GM12875 (cell line): ENCODE data around the gene TTC24.
A peak's percentile ranks its signal among the peaks of the same experiment; 100 is the strongest.
"Not testable (repeated sequence)": the region's sequence is repeated elsewhere in the genome, so short reads cannot be mapped to it uniquely, and the experiment has no call there.

Experiments
- H3K4me3 ChIP-seq: one replicate; pipeline ENCODE4 v1.5.1; 2011; ENCODE audit warnings: low read depth, low read length, control low read depth
- CTCF ChIP-seq: IDR thresholded peaks from 2 replicates; pipeline ENCODE4 v1.5.1; 2011; ENCODE audit warnings: low read depth, mild to moderate bottlenecking, control low read depth, inconsistent platforms, low read length, moderate library complexity, borderline replicate concordance; ENCODE audit not compliant: insufficient read depth

TTC24 gene

GRCh38 chr1:156586892-156587477, 7.5 kb downstream of the TTC24 start:
- no peak overlapping the region for H3K4me3 ChIP-seq
- no peak for TF ChIP-seq CTCF

GRCh38 chr1:156587927-156588326, 8.4 kb downstream of the TTC24 start:
- H3K4me3 ChIP-seq = not testable (repeated sequence)

- no peak for TF ChIP-seq CTCF
- H3K4me3 ChIP-seq = no peak overlapping the region
Observed at GRCh38 chr1:156589546-156589945, 10.0 kb downstream of the TTC24 start.

GRCh38 chr1:156590326-156591180, 11.0 kb downstream of the TTC24 start:
- TF ChIP-seq CTCF = no peak
- no peak overlapping the region for H3K4me3 ChIP-seq

- TF ChIP-seq CTCF = no peak
- H3K4me3 ChIP-seq = peak overlapping the region; percentile 62
Observed at GRCh38 chr1:156591181-156591431, 11.6 kb downstream of the TTC24 start.

GRCh38 chr1:156591432-156592157, 12.1 kb downstream of the TTC24 start, which contains the start of gene NAXE:
NAXE (plus strand) TSS chr1:156591776; CDS start chr1:156591805, 29 bp downstream.
- H3K4me3 ChIP-seq = peak within 1 kb of the TSS; percentile 62
- no peak for TF ChIP-seq CTCF

GRCh38 chr1:156592158-156592909, 12.8 kb downstream of the TTC24 start:
- no peak for TF ChIP-seq CTCF

More at GRCh38 chr1:156592158-156592909, 12.8 kb downstream of the TTC24 start:
- peak overlapping the region; percentile 62 for H3K4me3 ChIP-seq
